GM10266 (cell line): ENCODE results near the gene QPCT.

Source experiments
- DNase-seq: peaks from one replicate; pipeline ENCODE4 v3.0.0; 2012; ENCODE audit errors: extremely low spot score
- TF ChIP-seq, protein P1 (sequence below): IDR thresholded peaks from 2 replicates; pipeline ENCODE4 v1.5.1; 2012; ENCODE audit warnings: mild to moderate bottlenecking, low read depth; ENCODE audit not compliant: control insufficient read depth, insufficient read depth; ENCODE audit errors: missing control alignments

Gene QPCT

DNA sequence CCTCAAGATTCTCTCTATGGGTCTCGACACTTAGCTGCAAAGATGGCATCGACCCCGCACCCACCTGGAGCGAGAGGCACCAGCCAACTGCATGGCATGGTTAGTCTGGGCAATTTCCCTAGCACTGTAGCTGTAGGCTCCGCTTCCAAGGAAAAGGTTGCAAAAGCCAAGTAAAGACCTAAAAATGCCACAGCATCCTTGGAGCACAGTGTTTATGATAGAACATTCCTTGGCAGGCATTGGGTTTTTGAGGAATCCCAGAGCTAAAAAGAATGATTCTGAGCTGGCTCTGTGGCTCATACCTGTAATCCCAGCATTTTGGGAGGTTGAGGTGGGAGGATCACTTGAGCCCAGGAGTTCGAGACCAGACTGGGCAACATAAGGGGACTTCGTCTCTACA lies 22.9 kb downstream of the QPCT start:
- no peak for DNase-seq
- TF ChIP-seq, protein P1, sequence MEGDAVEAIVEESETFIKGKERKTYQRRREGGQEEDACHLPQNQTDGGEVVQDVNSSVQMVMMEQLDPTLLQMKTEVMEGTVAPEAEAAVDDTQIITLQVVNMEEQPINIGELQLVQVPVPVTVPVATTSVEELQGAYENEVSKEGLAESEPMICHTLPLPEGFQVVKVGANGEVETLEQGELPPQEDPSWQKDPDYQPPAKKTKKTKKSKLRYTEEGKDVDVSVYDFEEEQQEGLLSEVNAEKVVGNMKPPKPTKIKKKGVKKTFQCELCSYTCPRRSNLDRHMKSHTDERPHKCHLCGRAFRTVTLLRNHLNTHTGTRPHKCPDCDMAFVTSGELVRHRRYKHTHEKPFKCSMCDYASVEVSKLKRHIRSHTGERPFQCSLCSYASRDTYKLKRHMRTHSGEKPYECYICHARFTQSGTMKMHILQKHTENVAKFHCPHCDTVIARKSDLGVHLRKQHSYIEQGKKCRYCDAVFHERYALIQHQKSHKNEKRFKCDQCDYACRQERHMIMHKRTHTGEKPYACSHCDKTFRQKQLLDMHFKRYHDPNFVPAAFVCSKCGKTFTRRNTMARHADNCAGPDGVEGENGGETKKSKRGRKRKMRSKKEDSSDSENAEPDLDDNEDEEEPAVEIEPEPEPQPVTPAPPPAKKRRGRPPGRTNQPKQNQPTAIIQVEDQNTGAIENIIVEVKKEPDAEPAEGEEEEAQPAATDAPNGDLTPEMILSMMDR = no peak

DNA sequence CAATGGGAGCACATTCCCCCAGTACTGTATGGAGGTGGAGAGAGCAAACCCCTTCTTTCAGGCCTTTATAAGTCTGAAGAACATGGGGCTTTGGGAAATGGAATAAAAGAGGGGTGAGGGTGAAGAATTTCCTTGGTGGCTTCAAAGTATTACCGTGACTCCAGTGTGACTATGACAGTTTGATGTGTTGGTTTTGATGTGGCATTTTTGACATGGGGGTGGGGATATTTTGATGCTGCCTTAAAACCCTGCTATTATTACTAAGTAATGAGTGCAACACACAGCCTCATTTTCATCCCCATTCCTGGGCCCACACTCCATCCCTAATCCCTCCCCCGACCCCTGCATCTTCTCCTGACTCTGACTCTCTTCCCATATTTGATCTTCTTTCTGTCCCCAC lies 23.6 kb downstream of the QPCT start:
- no peak for DNase-seq
- TF ChIP-seq, protein P1 = no peak

DNA sequence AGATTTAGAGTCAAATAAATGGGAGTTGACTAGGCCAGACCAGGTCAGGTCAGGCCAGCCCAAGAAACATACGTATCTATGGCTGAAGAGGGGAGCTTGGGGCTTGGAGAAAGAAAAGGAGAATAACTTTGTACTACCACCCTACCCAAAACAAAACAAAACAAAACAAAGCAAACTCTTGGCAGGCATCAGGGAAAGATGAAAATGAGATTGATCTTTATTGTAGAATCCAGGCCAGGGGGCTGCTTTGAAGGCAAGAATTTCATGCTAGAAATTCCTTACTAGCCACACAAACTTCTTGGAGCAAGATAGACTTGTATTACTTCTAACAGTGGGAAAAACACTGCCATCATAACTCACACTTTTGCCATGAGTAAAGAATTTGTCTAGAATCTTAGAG lies 26.2 kb downstream of the QPCT start:
- no peak for DNase-seq
- TF ChIP-seq, protein P1 = no peak

DNA sequence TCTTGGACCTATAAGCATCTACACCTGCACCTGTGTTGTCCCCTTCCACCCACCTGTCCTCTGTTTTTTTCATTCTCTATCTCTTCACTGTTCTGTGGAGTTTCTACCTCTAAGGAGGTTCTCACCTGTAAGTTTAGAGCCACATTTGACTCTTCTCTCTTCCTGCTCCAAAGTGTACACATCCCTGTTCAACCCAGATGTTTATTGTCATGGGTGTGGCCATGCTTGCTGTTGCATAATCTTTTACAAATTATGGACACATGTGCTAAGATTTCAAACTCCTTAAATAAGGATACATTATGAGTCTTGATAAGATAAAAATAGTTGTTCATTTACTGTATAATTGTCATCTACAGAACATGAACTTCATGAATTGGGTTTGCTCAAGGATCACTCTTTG lies 27.6 kb downstream of the QPCT start:
- TF ChIP-seq, protein P1 = no peak

DNA sequence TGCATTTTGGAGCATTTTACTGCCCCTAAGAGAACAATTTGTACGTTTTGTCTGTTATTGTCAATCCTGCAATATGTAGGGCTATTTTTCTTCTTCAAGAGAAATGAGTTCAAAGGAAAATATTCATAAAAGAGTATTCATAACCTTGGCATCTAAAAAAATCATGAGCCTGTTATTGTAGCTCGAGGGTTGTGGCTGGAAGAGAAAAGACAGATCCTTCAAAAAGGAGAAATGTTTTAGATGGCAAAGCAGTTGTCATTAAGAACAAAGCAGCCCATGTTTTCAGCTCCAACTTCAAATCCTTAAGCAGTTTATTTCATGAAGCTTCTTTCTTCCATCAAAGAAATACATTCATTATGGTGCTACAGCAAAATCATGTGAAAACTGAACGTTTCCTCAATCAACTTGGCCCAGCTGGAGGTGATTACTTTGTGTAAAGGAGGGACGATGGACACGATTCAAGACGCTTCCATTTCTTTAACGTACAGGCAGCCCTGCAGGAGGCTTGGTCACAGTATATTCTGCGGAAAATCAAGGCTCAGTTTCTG lies 31.4 kb downstream of the QPCT start:
- TF ChIP-seq, protein P1 = no peak
- no peak for DNase-seq

More for the DNA sequence above, 27.6 kb downstream of the QPCT start:
- DNase-seq = no peak

DNA sequence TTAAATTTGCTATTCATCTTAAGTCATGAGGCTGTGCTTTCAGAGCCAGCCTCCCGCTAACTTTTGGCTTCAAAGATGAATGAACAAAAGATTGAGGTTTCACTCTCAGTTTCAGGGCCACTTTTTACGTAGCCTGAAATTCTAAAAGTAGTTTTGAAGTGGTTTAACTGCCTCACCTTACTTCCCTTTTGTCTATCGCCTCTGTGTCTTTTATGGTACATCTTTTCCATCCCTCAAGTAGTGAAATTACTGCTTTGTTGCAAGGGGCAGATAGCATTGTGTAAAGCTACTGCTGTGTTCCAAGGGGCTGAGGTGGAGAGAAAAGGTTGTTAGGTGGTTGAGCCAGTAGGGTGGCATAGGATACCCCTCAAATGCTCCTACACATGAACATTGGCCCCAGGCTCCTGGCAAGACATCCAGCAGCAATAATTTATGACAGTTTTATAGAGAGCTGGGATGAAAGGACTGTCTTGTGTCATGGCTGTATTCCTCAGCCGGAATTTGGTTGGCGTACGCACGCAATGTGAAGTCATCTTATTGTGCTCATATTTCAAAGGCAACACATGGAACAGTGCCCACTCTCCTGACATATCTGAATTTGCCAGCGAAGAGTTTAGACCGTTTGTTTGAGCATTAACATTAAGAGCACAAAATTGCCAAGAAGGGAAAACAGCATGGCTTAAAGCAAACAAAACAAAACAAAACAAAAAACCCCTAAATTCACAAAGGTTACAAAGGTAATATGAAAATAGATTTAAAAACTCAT lies 32.2 kb downstream of the QPCT start:
- TF ChIP-seq, protein P1 = no peak
- DNase-seq = peak; percentile 56

DNA sequence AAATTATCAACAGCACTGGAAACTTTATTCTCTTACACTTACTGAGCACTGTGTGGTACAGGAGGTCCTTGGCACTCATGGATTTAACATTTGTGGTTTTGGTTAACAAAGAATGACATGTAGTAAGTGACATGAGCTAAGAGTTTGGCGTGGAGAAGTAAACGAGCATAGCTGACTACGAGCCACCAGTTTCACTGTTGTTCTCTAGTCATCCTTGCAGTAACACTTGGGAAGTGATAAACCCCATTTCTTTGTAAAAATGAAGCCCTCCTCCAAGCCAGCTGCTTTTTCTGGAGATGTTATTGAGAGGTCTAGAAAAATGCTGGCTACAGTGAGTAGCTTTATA lies 32.7 kb downstream of the QPCT start:
- DNase-seq = no peak
- TF ChIP-seq, protein P1 = no peak
